GM23338 (cell line): ENCODE data around the gene CNTN3. TPM values are rescaled to one million over a fixed set of nuclear protein-coding genes. Genes with fewer than 3 reads are reported as not detected.

Source experiments
- ATAC-seq: fragments of 200-7000 bp; cut with Tn5 transposase; 3 replicates; pipeline ENCODE4 v1.9.1; 2020
- DNase-seq: peaks from one replicate; pipeline ENCODE4 v3.0.0-alpha.2; 2015; ENCODE audit warnings: low spot score
- H2AFZ ChIP-seq: fragments of 200-600 bp; sonication (generic); 2 replicates; pipeline ENCODE4 v1.8.0; 2016; ENCODE audit warnings: antibody characterized with exemption, mild to moderate bottlenecking, moderate library complexity
- H3F3A ChIP-seq: fragments of 200-600 bp; sonication (generic); replicated peaks from 2 replicates; pipeline ENCODE4 v1.8.0; 2017; ENCODE audit warnings: antibody characterized with exemption, mixed run types, low read depth
- H3K27ac ChIP-seq: fragments of 200-600 bp; sonication (generic); 2 replicates; pipeline ENCODE4 v1.6.1; 2016; ENCODE audit warnings: low read depth
- H3K27me3 ChIP-seq: fragments of 200-600 bp; sonication (generic); 2 replicates; pipeline ENCODE4 v1.8.0; 2016; ENCODE audit warnings: mild to moderate bottlenecking, mixed run types, moderate library complexity; ENCODE audit not compliant: insufficient read depth
- H3K36me3 ChIP-seq: fragments of 200-600 bp; sonication (generic); 2 replicates; pipeline ENCODE4 v1.8.0; 2016; ENCODE audit warnings: mild to moderate bottlenecking; ENCODE audit not compliant: insufficient read depth
- H3K4me1 ChIP-seq: fragments of 200-600 bp; sonication (generic); 2 replicates; pipeline ENCODE4 v1.8.0; 2016; ENCODE audit warnings: mild to moderate bottlenecking, moderate library complexity; ENCODE audit not compliant: insufficient read depth
- H3K4me2 ChIP-seq: fragments of 200-600 bp; sonication (generic); 2 replicates; pipeline ENCODE4 v1.7.1; 2017; ENCODE audit warnings: mixed run types
- H3K4me3 ChIP-seq: fragments of 200-600 bp; sonication (generic); 2 replicates; pipeline ENCODE4 v1.6.1; 2016; ENCODE audit warnings: mixed run types
- H3K79me2 ChIP-seq: fragments of 200-600 bp; sonication (generic); replicated peaks from 2 replicates; pipeline ENCODE4 v1.8.0; 2017; ENCODE audit warnings: mild to moderate bottlenecking; ENCODE audit not compliant: insufficient read depth
- H3K9me2 ChIP-seq: fragments of 200-600 bp; sonication (generic); 2 replicates; pipeline ENCODE4 v1.8.0; 2017; ENCODE audit not compliant: insufficient read depth
- H4K20me1 ChIP-seq: fragments of 200-600 bp; sonication (generic); replicated peaks from 2 replicates; pipeline ENCODE4 v1.8.0; 2017; ENCODE audit warnings: mild to moderate bottlenecking; ENCODE audit not compliant: insufficient read depth
- H3K27ac Mint-ChIP-seq: 2 replicates; pipeline ENCODE4 v1.8.0; 2020; ENCODE audit warnings: inconsistent platforms, mild to moderate bottlenecking, moderate library complexity, mixed read lengths
- H3K27me3 Mint-ChIP-seq: 3 replicates; pipeline ENCODE4 v1.8.0; 2022; ENCODE audit warnings: low read depth, mild to moderate bottlenecking, moderate library complexity, mixed read lengths, inconsistent platforms; ENCODE audit not compliant: insufficient read depth, poor library complexity
- H3K36me3 Mint-ChIP-seq: 3 replicates; pipeline ENCODE4 v1.8.0; 2021; ENCODE audit warnings: low read depth, mild to moderate bottlenecking, inconsistent platforms, moderate library complexity, mixed read lengths
- H3K4me1 Mint-ChIP-seq: 3 replicates; pipeline ENCODE4 v1.8.0; 2020; ENCODE audit warnings: mild to moderate bottlenecking, inconsistent platforms, mixed read lengths
- H3K4me3 Mint-ChIP-seq: 3 replicates; pipeline ENCODE4 v1.8.0; 2021; ENCODE audit warnings: moderate library complexity, mild to moderate bottlenecking, inconsistent platforms, mixed read lengths
- H3K9me3 Mint-ChIP-seq: 3 replicates; pipeline ENCODE4 v1.8.0; 2020; ENCODE audit warnings: moderate library complexity, mild to moderate bottlenecking, inconsistent platforms, mixed read lengths
- CREB1 ChIP-seq: fragments of 250-450 bp; sonication (Bioruptor Pico); IDR thresholded peaks from 2 replicates; pipeline ENCODE4 v1.5.0; 2020; ENCODE audit warnings: low read depth, mild to moderate bottlenecking, moderate library complexity
- EZH2 ChIP-seq: fragments of 200-600 bp; sonication (generic); IDR thresholded peaks from one replicate; pipeline ENCODE4 v1.8.0; 2017; ENCODE audit warnings: antibody characterized with exemption, mild to moderate bottlenecking, low read depth; ENCODE audit not compliant: unreplicated experiment
- POLR2AphosphoS5 ChIP-seq: IDR thresholded peaks from 2 replicates; pipeline ENCODE4 v1.6.1; 2016; ENCODE audit warnings: antibody characterized with exemption, low read depth
- STAT1 ChIP-seq: IDR thresholded peaks from one replicate; pipeline ENCODE4 v1.6.1; 2016; ENCODE audit warnings: antibody characterized with exemption; ENCODE audit not compliant: unreplicated experiment
- ZNF331 ChIP-seq: fragments of 250-450 bp; sonication (Bioruptor Pico); IDR thresholded peaks from 2 replicates; pipeline ENCODE4 v1.5.0; 2020; ENCODE audit warnings: low read depth, mild to moderate bottlenecking, moderate library complexity
- polyA plus RNA-seq: library from polyadenylated mRNA; unstranded; fragments of >200 nt; fragmentation: Nextera tagmentation; extraction: Ambion mirVana; gene quantifications from 2 replicates; pipeline ENCODE4 v1.2.1, GENCODE V29; 2016
- total RNA-seq: library from RNA; depleted of rRNA; stranded (reverse); fragments of >200 nt; shearing (Covaris generic); gene quantifications from 2 replicates; pipeline ENCODE4 v1.2.3, GENCODE V29; 2014
- TF ChIP-seq, protein P1 (sequence below), 2 experiments: fragments of 200-600 bp in 1 of 2; sonication (generic) in 1 of 2; conservative IDR thresholded peaks; 2 replicates each; pipeline versions ENCODE4 v1.5.1 to v1.6.1; 2016 to 2017; ENCODE audit warnings: antibody characterized with exemption in 2 of 2, low read depth in 2 of 2, mild to moderate bottlenecking in 2 of 2, moderate library complexity in 1 of 2

CNTN3 gene
- total and polyA plus RNA-seq, 2 experiments from 2014 or later = 0.05 to 0.24 TPM

GRCh38 chr3:74631351-74632140, 17.1 kb upstream of the CNTN3 start (continued):
- TF ChIP-seq, protein P1, sequence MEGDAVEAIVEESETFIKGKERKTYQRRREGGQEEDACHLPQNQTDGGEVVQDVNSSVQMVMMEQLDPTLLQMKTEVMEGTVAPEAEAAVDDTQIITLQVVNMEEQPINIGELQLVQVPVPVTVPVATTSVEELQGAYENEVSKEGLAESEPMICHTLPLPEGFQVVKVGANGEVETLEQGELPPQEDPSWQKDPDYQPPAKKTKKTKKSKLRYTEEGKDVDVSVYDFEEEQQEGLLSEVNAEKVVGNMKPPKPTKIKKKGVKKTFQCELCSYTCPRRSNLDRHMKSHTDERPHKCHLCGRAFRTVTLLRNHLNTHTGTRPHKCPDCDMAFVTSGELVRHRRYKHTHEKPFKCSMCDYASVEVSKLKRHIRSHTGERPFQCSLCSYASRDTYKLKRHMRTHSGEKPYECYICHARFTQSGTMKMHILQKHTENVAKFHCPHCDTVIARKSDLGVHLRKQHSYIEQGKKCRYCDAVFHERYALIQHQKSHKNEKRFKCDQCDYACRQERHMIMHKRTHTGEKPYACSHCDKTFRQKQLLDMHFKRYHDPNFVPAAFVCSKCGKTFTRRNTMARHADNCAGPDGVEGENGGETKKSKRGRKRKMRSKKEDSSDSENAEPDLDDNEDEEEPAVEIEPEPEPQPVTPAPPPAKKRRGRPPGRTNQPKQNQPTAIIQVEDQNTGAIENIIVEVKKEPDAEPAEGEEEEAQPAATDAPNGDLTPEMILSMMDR (conservative IDR thresholded peaks at IDR 0.05; ENCODE audit: low read depth in 2 of 2) = no peak

GRCh38 chr3:74630602-74631001, 16.1 kb upstream of the CNTN3 start:
- H3K79me2 ChIP-seq = no peaks in the 10 kb centered on the region
- ATAC-seq = no peak
- Mint-ChIP-seq H3K4me3 (no peak overlapping the region), H3K36me3 (no peaks in the 10 kb centered on the region), H3K4me1 (no peaks in the 10 kb centered on the region), H3K9me3 (no peaks in the 10 kb centered on the region), H3K27ac (no peak overlapping the region), H3K27me3 (no peaks in the 10 kb centered on the region)
- DNase-seq = peak; percentile 25
- no peak overlapping the region for H3K4me2 ChIP-seq
- no peaks in the 10 kb centered on the region for H4K20me1 ChIP-seq
- H3K4me3 ChIP-seq = no peak overlapping the region
- no peaks in the 10 kb centered on the region for H3F3A ChIP-seq
- no peak overlapping the region for H3K27ac ChIP-seq
- H3K9me2 ChIP-seq = no peaks in the 10 kb centered on the region
- no peaks in the 10 kb centered on the region for H3K27me3 ChIP-seq
- no peak overlapping the region for H2AFZ ChIP-seq
- TF ChIP-seq ZNF331 (CRISPR knock-in tag) = no peak
- no peak for TF ChIP-seq EZH2
- no peak for TF ChIP-seq STAT1
- TF ChIP-seq, protein P1 (conservative IDR thresholded peaks at IDR 0.05; ENCODE audit: low read depth in 2 of 2) = peak; percentile 39 to 44
- no peaks in the 10 kb centered on the region for H3K4me1 ChIP-seq
- H3K36me3 ChIP-seq = no peaks in the 10 kb centered on the region

- TF ChIP-seq POLR2AphosphoS5 (no peak), CREB1 (CRISPR knock-in tag) (no peak)
- H3K79me2 ChIP-seq = no peaks in the 10 kb centered on the region
- no peak overlapping the region for H2AFZ ChIP-seq
- H3K36me3 ChIP-seq = no peaks in the 10 kb centered on the region
- no peaks in the 10 kb centered on the region for H3K9me2 ChIP-seq
- no peaks in the 10 kb centered on the region for H3K36me3 Mint-ChIP-seq
- H3K9me3 Mint-ChIP-seq = no peaks in the 10 kb centered on the region
- H4K20me1 ChIP-seq = no peaks in the 10 kb centered on the region
- no peaks in the 10 kb centered on the region for H3K27me3 ChIP-seq
- peaks cover 3% of the 10 kb centered on the region; the same call in 2 of the 3 replicates for H3K4me1 Mint-ChIP-seq
- no peak overlapping the region for H3K27ac Mint-ChIP-seq
- ATAC-seq (no peak), DNase-seq (no peak)
- H3K4me3 ChIP-seq = no peak overlapping the region
- no peak overlapping the region for H3K27ac ChIP-seq
- no peak overlapping the region for H3K4me2 ChIP-seq
- H3K27me3 Mint-ChIP-seq = no peaks in the 10 kb centered on the region
- H3F3A ChIP-seq = no peaks in the 10 kb centered on the region
- no peaks in the 10 kb centered on the region for H3K4me1 ChIP-seq
- H3K4me3 Mint-ChIP-seq = no peak overlapping the region
These were observed 11.6 kb upstream of the CNTN3 start for GRCh38 chr3:74626011-74626410.
